GM18507 (cell line): Measurements from ENCODE around the gene SEMA4D.

ENCODE experiments used
- DNase-seq: peaks from one replicate; pipeline ENCODE4 v3.0.0; 2011; ENCODE audit warnings: low read depth; ENCODE audit not compliant: insufficient read length; ENCODE audit errors: extremely low spot score
- FAIRE-seq: peaks from 2 replicates; lab custom pipeline; 2011; peaks lifted over from hg19 to GRCh38; lab: Jason Lieb, UNC

SEMA4D gene

GRCh38 chr9:89471390-89471789 lies 26.5 kb downstream of the SEMA4D start:
- no peak for FAIRE-seq
- DNase-seq, result no peak

- FAIRE-seq (peak; percentile 68), DNase-seq (no peak)
Measured at GRCh38 chr9:89470224-89470839, 27.6 kb downstream of the SEMA4D start.

DNA sequence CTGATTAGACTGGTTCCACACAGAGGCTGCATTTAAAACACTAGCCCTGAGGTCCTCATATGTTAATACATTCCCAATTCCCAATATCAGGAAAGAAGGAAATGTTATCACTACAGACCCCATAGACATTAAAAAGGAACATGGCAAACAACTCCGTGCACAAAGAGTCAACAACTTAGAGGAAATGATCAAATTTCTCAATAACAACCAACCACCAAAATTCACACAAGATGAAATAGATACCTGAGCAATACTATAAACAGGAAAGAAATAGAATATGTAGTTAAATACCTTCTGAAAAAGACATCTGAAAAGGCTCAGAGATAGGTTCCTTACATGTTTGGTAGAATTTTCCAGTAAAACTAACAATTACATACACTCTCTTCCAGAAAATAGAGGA lies 28.9 kb downstream of the SEMA4D start:
- FAIRE-seq (peak; percentile 31), DNase-seq (no peak)

- DNase-seq, result no peak
- peak; percentile 12 for FAIRE-seq
Measured at GRCh38 chr9:89468281-89468960, 29.5 kb downstream of the SEMA4D start.

DNA sequence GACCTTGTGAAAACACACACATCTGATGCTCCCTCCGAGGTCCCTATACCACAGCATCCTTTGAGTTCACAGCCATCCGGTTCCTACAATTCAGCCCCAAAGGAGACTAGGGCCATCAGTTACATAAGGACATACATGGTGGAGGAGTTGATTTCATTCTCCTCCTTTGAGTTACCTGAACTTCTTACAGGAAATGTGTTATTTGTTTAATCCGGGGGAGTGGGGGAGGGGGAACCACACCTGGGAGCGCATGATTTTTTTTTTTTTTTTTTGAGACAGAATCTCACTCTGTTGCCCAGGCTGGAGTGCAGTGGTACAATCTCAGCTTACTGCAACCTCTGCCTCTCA lies 30.7 kb downstream of the SEMA4D start:
- DNase-seq (no peak), FAIRE-seq (no peak)

- FAIRE-seq, result peak; percentile 100
- peak; percentile 48 for DNase-seq
Measured at GRCh38 chr9:89466451-89467277, 31.2 kb downstream of the SEMA4D start.

DNA sequence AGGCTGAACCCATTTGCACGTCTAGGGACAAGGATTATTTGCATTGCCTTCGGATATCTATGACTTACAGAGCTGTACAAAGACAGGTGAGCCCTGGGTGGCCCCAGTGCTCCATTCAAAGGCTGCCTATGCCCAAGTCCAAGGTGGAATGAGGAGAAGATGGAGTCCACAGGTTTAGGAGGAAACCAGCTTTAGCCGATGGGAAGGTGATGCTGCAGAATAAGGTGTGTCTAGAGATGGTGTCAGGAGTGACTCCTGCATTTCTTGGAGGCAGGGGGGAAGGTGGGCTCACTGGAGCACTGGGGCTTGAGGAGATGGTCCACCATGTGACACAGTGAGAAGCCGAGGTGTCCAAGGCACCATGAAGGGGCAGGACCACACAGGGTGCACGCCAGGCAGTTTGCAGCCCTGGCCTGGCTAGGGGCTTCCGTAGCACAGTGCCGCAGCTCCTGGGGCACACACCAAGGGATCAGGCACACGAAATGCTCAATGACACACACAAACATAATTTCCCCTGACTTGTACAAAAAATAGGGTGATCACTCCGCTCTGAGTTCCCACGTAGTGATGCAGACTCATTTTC lies 32.1 kb downstream of the SEMA4D start:
- FAIRE-seq (no peak), DNase-seq (no peak)

- DNase-seq (no peak), FAIRE-seq (peak; percentile 46)
Measured at GRCh38 chr9:89465001-89465451, 32.9 kb downstream of the SEMA4D start.

GRCh38 chr9:89464300-89464901 lies 33.5 kb downstream of the SEMA4D start:
- FAIRE-seq (peak; percentile 99), DNase-seq (peak; percentile 47)

DNA sequence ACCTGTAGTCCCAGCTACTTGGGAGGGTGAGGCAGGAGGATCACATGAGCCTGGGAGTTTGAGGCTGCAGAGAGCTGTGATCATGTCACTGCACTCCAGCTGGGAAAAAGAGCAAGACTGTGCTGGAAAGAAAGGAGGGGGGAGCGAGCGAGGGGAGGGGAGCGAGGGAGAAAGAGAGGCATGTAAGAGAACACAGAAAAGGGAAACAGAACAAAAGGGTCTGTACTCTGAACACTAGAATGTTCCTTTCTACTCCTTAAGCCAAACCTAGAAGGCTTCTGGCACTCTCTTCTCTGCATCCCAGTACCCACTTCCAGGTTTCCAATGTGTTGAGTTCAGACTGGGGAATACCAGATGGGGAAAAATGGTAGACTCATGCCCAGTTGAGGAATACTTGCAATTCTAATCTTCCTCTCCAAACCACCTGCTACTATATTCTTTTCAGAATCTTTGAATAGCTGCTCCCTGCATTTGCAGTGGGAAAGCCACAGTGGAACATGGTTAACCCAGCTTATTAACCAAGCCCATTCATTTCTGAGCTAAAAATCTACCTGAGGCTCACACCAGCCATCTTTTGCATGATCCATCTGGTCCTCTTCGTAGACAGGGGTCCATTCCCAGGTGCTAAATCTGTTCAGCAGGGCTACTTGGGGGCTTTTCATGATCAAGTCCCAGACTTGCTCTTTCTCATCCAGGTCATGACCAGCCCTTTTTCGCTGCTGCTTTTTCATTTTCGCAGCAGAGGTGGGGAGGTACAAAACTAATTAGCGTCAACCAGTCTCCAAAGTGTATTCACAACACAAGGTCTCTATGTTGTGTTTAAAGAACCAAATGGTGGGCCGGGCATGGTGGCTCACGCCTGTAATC lies 34.9 kb downstream of the SEMA4D start:
- DNase-seq (no peak), FAIRE-seq (no peak)

GRCh38 chr9:89462199-89462598 lies 35.7 kb downstream of the SEMA4D start:
- no peak for FAIRE-seq
- no peak for DNase-seq

DNA sequence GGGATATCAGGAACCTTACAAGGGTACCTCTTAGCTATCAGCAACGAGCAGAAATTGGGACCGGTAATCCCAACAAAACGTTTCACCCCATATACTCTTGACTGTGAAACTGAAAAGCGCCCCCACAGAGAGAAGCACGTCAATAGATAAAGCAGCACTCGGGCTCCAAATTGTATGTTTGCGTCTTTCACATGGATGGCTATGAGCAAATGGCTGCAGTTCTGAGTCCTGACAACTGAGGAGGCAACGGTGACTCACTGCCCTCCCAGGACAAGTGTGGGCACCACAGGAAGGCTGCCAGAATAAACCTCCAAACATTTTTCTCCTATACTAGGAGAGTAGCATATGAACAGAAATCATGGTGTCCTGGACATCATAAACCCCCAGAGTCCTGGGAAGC lies 36.6 kb downstream of the SEMA4D start:
- DNase-seq (no peak), FAIRE-seq (no peak)

GRCh38 chr9:89460551-89460950 lies 37.4 kb downstream of the SEMA4D start:
- DNase-seq (no peak), FAIRE-seq (no peak)

DNA sequence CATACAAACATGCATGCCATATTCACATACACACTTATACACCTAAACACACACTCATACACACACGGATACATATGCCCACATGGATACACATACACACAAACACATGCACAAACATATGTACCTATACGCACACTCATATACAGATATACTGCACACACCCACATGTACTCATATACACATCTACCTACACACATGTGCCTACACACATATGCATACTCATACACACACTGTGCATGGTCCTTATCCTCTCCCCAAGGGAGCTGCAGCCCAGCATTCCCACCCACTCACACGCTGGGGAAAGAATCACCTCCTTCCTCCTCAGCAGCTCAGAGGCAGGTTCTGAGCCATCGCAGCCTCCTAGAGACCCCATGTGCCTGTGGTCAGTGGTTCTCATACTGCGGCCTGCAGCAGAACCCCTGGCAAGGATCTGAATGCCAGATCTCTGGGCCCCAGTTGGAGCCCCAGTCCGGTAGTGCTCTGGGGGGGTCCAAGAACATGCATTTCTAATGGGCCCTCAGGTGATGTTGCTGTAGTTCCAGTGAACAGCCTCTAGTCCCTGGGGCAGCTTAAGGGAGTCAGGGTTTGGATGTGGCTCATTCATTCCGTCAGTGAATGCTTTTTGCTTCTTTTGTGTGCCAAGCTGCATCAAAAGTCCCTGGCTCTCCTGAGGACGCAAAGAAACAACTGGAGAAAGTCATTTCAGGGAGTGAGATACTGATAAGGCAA lies 39.0 kb downstream of the SEMA4D start:
- no peak for DNase-seq
- FAIRE-seq, result no peak

DNA sequence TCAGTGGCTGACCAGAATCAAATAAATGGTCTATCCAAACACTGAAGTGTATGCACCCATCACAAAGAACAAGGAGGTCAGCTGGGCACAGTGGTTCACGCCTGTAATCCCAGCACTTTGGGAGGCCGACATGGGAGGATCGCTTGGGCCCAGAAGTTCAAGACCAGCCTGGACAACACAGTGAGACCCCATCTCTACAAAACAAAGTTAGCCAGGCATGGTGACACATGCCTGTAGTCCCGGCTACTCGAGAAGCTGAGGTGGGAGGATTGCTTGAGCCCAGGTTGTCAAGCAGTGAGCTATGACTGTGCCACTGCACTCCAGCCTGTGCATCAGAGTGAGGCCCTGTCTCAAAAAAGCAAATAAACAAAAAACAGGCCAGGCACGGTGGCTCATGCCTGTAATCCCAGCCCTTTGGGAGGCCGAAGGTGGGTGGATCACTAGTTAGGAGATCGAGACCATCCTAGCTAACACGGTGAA lies 40.5 kb downstream of the SEMA4D start:
- DNase-seq, result no peak
- no peak for FAIRE-seq

DNA sequence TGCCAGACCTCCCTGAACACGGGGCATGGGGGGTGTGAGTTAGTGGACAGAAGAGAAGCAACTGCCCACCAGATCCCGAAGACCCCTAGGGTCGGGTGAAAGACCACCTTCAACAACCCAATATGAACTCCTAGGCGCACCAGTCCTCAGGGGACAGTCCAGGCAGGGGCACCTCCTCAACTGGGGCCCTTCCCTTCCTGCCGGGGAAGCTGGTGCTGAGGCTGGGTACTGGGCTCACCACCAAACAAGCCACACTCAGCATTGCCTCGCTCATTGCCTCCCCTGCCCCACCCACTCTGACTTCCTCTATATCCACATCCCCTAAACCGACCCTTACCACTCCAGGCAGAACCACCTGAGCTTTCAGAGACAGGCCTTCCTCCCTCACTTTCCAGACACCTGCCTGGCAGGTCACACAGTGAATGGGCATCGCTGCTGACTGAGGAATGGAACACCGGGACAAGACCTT lies 42.5 kb downstream of the SEMA4D start:
- no peak for DNase-seq

GRCh38 chr9:89454498-89455355 lies 43.2 kb downstream of the SEMA4D start:
- no peak for DNase-seq
- no peak for FAIRE-seq

More for the DNA sequence above, 42.5 kb downstream of the SEMA4D start:
- no peak for FAIRE-seq
